GM19043 (cell line): Measurements from ENCODE around the gene SLC2A6.

Experiments
- ATAC-seq: cut with Tn5 transposase; IDR thresholded peaks from one replicate; pipeline ENCODE4 v1.9.1; 2021; ENCODE audit warnings: low read depth; ENCODE audit not compliant: unreplicated experiment

Gene SLC2A6

GRCh38 chr9:133515615-133516255, 36.8 kb upstream of the SLC2A6 start:
- ATAC-seq: no peak

- no peak for ATAC-seq
Observed at GRCh38 chr9:133515240-133515610, 36.3 kb upstream of the SLC2A6 start.

- no peak for ATAC-seq
Observed at GRCh38 chr9:133514460-133515239, 35.8 kb upstream of the SLC2A6 start.

GRCh38 chr9:133513214-133514100, 34.6 kb upstream of the SLC2A6 start:
- no peak for ATAC-seq

GRCh38 chr9:133512253-133513213, 33.6 kb upstream of the SLC2A6 start:
- ATAC-seq: no peak

- no peak for ATAC-seq
Observed at GRCh38 chr9:133511607-133512006, 32.7 kb upstream of the SLC2A6 start.

GRCh38 chr9:133510926-133511505, 32.1 kb upstream of the SLC2A6 start:
- no peak for ATAC-seq

- ATAC-seq: no peak
Observed at GRCh38 chr9:133509179-133510083, 30.5 kb upstream of the SLC2A6 start.

- no peak for ATAC-seq
Observed at GRCh38 chr9:133508046-133508445, 29.1 kb upstream of the SLC2A6 start.

- no peak for ATAC-seq
Observed at GRCh38 chr9:133507246-133507965, 28.5 kb upstream of the SLC2A6 start.

GRCh38 chr9:133506653-133507038, 27.7 kb upstream of the SLC2A6 start:
- ATAC-seq: no peak

- no peak for ATAC-seq
Observed at GRCh38 chr9:133505901-133506652, 27.2 kb upstream of the SLC2A6 start.

- no peak for ATAC-seq
Observed at GRCh38 chr9:133505186-133505830, 26.4 kb upstream of the SLC2A6 start.

- ATAC-seq: no peak
Observed at GRCh38 chr9:133502112-133502511, 23.2 kb upstream of the SLC2A6 start.

- ATAC-seq: no peak
Observed at GRCh38 chr9:133499892-133500270, 21.0 kb upstream of the SLC2A6 start.

GRCh38 chr9:133499132-133499891, 20.4 kb upstream of the SLC2A6 start:
- no peak for ATAC-seq
